ENCODE data around the gene FADD.

Gene FADD

GRCh38 chr11:70241709-70242108, 38.6 kb downstream of the FADD start:
- DNase-seq: no peak

DNA sequence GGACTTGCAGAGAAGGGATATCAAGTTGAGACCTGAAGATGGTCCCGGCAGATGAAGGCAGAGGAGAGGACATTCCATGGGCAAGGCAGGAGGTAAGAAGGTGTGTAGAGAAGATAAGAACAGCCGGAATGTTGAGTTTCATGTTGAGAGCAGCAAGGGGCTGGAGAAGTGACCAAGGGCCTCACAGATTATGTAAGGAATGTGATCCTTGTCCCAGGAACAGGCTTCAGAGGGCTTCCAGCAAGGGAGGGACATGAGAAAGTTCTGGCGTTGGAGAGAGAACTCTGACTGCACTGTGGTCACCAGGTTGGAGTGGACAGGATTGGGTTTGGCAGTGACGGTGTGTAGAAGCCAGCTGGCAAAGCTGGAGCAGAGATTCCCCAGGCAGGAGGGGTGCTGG, 39.8 kb downstream of the FADD start:
- no peak for DNase-seq

DNA sequence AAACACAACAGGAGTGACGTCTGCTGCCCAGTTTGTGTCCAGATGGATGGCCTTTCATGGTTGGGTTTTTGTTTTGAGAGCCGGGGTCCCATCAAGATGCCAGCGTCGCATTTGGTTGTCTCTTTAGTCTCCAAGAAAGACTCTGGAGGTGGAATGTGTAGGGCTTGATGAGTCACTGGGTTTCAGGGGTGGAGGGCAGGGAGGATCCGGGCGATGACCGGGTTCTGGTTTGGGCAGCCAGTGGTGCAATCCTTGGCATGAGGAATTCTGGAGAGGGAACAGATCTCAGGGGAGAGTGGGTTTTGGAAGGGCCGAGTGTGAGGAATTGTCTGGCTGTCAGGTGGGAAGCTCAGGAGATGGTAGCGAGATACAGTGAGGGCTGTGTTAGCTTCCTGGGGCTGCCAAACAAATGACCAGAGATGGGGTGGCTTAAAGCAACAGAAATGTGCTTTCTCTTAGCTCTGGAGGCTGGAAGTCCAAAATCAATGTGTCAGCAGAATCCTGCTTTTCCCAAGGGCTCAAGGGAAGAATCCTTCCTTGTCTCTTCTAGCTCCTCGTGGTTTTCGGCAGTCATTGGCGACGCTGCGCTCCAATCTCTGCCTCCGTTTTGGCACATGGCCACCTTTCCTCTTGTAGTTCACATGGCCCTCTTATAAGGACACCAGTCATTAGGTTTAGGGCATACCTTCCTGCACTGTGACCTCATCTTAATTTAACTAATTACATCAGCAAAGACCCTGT, 41.0 kb downstream of the FADD start:
- no peak for DNase-seq

DNA sequence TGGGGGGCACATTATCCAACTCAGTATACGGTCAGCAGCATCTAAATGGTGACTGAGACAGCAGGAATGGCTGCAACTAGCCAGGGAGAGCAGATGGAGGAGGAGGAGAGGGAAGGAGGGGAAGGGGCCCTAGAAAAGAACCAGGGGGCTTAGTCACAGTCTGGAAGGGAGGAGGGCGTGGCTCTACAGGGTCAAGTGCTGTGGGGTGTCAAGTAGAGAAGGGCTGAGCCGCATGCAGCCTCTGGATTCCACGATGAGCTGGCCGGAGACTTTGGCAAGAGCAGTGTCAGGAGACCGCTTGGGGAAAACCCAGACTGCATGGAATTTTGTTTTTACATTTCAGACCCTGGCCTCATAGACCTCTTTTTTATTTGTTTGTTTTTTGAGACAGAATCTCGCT, 41.6 kb downstream of the FADD start:
- no peak for DNase-seq

- no peak for DNase-seq
Measured at GRCh38 chr11:70246196-70246595, 43.1 kb downstream of the FADD start.

GRCh38 chr11:70247042-70247709, 44.1 kb downstream of the FADD start:
- no peak for DNase-seq

- no peak for DNase-seq
Measured at GRCh38 chr11:70247710-70248072, 44.6 kb downstream of the FADD start.

GRCh38 chr11:70250876-70251658, 48.0 kb downstream of the FADD start:
- DNase-seq: no peak

GRCh38 chr11:70251659-70252321, 48.7 kb downstream of the FADD start:
- DNase-seq: no peak

GRCh38 chr11:70252844-70253243, 49.7 kb downstream of the FADD start:
- no peak for DNase-seq

DNA sequence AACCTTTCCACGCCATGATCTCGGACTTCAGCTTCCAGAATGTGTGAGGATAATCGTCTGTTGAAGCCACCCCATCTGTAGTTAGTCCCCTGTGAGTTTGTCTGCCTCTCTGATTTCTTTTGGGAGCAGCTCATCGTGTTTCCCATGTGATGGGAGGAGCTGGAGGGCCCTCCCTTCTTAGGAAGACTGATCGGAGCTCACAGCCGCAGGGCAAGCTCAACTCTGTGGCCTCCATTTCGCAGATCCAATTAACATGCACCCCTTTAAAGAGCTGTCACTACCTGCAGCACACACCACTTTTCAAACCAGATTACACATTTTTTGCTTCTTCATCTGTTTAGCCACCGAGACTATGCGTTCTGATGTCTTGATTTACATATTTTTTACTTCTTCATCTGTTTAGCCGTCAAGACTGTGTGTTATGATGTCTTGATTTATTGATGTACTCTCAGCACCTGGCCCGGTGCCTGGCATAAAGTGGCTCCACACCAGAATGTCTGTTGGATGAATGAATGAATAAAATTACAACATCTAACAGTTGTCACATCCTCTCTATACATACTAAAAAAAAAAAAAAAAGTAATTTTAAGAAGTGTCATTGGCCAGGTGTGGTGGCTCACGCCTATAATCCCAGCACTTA, 52.5 kb downstream of the FADD start:
- DNase-seq: no peak
